Measurements from ENCODE around the gene ORM2. TPM values are rescaled to one million over a fixed set of nuclear protein-coding genes. Genes with fewer than 3 reads are reported as not detected.

ORM2 gene
- total and polyA plus RNA-seq, 9 donors, result 0.52 to 2.6 (median 0.82) TPM; not detected in 6

DNA sequence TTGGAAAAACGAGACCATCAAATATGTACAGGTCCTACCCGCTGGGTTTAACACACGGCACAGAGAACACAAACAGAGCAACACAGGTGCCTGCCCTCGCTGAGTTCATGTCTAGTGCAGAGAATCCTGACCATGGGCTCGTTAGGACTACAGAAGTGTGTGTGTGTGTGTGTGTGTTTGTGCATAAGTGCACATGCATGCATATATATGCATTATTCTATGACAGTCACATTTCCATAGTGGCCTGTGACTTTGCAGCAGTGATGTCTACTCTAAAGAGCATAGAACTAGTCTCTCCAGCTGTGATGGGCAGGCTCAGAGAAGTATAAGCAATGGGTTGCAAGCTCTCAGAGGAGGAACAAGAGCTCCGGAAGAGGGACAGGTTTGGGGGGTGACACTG is 27.7 kb downstream of the ORM2 start:
- no peak for DNase-seq
- intact Hi-C loops (cut with DNase I), result no loop called here

DNA sequence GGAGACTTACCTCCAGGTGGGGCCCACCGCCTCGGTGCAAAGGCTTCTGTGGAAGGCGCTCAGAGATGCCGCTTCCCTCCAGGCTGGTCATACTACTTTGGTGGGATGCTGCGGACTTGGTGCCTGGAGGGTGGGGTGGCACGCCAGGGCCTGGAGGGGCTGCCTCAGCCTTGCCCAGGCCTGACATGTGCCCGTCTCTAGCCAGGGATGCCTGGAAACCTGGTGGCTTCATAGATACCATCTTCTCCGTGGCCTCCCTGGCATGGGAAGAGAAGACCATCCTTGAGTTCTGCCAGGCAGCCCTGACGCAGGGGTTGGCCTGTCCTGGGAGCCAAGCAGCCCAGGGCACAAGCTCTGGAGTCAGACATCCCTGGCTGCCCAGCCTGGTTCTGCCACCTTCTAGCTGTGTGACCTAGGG is 28.3 kb downstream of the ORM2 start:
- TF ChIP-seq POLR2A (IDR thresholded peaks at IDR 0.05) (no peak), EP300 (IDR thresholded peaks at IDR 0.05) (no peak), CTCF (IDR thresholded peaks at IDR 0.05) (no peak)
- H3K9me3 ChIP-seq, result no peaks in the 10 kb centered on the region
- DNase-seq, result peak in 1 of 5 donors; percentile 10
- H3K4me1 ChIP-seq (ENCODE audit: insufficient read depth), result no peaks in the 10 kb centered on the region
- no peaks in the 10 kb centered on the region for H3K36me3 ChIP-seq
- H3K4me3 ChIP-seq, result no peak overlapping the region
- intact Hi-C loops (cut with DNase I), result no loop called here
- H3K27ac ChIP-seq, result no peak overlapping the region
- H3K27me3 ChIP-seq, result no peaks in the 10 kb centered on the region
- WGBS, 3 donors, result 94 to 95% (median 94%) methylated on average over 9 of the region's 9 CpGs

More for the DNA sequence above, 27.7 kb downstream of the ORM2 start:
- WGBS, 3 donors, result 81 to 87% (median 87%) methylated on average over 6 of the region's 6 CpGs
- Histone ChIP-seq H3K4me3 (no peak overlapping the region), H3K36me3 (no peaks in the 10 kb centered on the region), H3K4me1 (ENCODE audit: insufficient read depth) (no peaks in the 10 kb centered on the region), H3K9me3 (no peaks in the 10 kb centered on the region), H3K27me3 (no peaks in the 10 kb centered on the region), H3K27ac (no peak overlapping the region)
- no peak for TF ChIP-seq POLR2A (IDR thresholded peaks at IDR 0.05)
- TF ChIP-seq CTCF (IDR thresholded peaks at IDR 0.05), result no peak
- TF ChIP-seq EP300 (IDR thresholded peaks at IDR 0.05), result no peak

DNA sequence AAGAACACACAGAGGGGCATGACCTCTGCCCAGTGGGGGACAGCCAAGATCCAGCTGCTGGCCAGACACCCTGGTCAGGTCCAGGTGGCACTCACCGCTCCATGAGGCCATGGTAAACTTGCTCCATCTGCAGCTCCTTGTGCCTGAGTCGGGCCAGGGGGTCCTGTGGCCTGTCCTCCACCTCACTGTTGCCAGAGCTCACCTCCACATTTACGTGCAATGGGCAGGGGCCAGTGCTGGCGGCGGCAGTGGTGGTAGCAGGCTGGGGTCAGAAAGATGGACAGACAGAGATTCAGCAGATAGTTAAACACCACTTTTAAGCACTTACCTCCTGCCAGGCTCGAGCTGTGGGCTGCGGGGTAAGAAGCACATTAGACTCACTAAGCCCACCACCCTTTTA is 30.1 kb downstream of the ORM2 start:
- no peak overlapping the region for H3K27ac ChIP-seq
- H3K27me3 ChIP-seq, result no peaks in the 10 kb centered on the region
- no peaks in the 10 kb centered on the region for H3K4me1 ChIP-seq (ENCODE audit: insufficient read depth)
- H3K9me3 ChIP-seq, result no peaks in the 10 kb centered on the region
- TF ChIP-seq EP300 (IDR thresholded peaks at IDR 0.05), result no peak
- no peak for TF ChIP-seq POLR2A (IDR thresholded peaks at IDR 0.05)
- no peak for TF ChIP-seq CTCF (IDR thresholded peaks at IDR 0.05)
- 92 to 99% (median 95%) methylated on average over 7 of the region's 7 CpGs for WGBS, 3 donors
- no peaks in the 10 kb centered on the region for H3K36me3 ChIP-seq
- DNase-seq, result no peak
- intact Hi-C loops (cut with DNase I), result no loop called here
- no peak overlapping the region for H3K4me3 ChIP-seq

GRCh38 chr9:114361542-114361941 is 31.9 kb downstream of the ORM2 start:
- Histone ChIP-seq H3K4me1 (ENCODE audit: insufficient read depth) (no peaks in the 10 kb centered on the region), H3K9me3 (no peaks in the 10 kb centered on the region), H3K4me3 (no peak overlapping the region), H3K36me3 (no peaks in the 10 kb centered on the region), H3K27ac (no peak overlapping the region), H3K27me3 (no peaks in the 10 kb centered on the region)
- TF ChIP-seq EP300 (IDR thresholded peaks at IDR 0.05) (no peak), CTCF (IDR thresholded peaks at IDR 0.05) (no peak), POLR2A (IDR thresholded peaks at IDR 0.05) (no peak)
- DNase-seq, result no peak
- intact Hi-C loops (cut with DNase I), result no loop called here
- 84 to 91% (median 91%) methylated on average over 7 of the region's 7 CpGs for WGBS, 3 donors
